ENCODE data around the gene PRUNE2. TPM values are rescaled to one million over a fixed set of nuclear protein-coding genes. Genes with fewer than 3 reads are reported as not detected.

PRUNE2 gene
- total and polyA plus RNA-seq, 2 of the 8 experiments (the other 6 are each of a cell fraction or from before 2014, with no cell fraction given): 5.5 to 13.3 TPM

GRCh38 chr9:76630916-76631315, 275.0 kb downstream of the PRUNE2 start (continued):
- TF ChIP-seq ATF3 (IDR thresholded peaks at IDR 0.05; ENCODE audit: insufficient read depth, low read depth, low read length) (no peak), SP1 (IDR thresholded peaks at IDR 0.05; ENCODE audit: low read depth, low read length) (no peak), TCF12 (IDR thresholded peaks at IDR 0.05; ENCODE audit: low read depth, low read length) (no peak)

All from H1 (cell line).